ENCODE measurements around the gene SAP25. TPM values are rescaled to one million over a fixed set of nuclear protein-coding genes. Genes with fewer than 3 reads are reported as not detected.

SAP25 gene
- polyA plus RNA-seq, 1 of the 3 experiments (the other 2 are of a cell fraction) = 1.2 TPM

DNA sequence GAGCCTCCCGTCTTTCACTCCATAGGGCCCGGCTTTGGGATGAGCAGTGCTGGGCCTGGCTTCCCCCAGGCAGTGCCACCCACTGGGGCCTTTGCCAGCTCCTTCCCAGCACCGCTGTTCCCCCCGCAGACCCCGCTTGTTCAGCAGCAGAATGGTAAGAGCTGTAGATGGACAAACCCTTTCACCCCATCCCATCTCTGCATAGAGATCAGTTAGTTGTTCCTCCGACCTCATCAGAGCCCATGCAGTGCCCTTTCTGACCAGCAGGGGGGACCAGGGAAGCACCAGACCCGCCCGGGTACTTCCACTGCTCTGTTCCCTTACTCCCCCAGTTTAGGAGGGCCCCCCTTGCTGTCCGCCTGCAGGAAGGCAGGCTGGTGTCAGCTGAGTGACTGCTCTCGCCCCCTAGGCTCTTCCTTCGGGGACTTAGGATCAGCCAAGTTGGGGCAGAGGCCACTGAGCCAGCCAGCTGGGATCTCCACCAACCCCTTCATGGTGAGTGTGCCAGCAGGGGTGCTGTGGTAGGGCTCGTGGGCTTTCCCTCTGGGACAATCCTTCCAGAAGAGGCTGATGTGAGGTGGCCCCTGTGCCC, 9.8 kb downstream of the SAP25 start (continued):
- TF ChIP-seq, protein P1, sequence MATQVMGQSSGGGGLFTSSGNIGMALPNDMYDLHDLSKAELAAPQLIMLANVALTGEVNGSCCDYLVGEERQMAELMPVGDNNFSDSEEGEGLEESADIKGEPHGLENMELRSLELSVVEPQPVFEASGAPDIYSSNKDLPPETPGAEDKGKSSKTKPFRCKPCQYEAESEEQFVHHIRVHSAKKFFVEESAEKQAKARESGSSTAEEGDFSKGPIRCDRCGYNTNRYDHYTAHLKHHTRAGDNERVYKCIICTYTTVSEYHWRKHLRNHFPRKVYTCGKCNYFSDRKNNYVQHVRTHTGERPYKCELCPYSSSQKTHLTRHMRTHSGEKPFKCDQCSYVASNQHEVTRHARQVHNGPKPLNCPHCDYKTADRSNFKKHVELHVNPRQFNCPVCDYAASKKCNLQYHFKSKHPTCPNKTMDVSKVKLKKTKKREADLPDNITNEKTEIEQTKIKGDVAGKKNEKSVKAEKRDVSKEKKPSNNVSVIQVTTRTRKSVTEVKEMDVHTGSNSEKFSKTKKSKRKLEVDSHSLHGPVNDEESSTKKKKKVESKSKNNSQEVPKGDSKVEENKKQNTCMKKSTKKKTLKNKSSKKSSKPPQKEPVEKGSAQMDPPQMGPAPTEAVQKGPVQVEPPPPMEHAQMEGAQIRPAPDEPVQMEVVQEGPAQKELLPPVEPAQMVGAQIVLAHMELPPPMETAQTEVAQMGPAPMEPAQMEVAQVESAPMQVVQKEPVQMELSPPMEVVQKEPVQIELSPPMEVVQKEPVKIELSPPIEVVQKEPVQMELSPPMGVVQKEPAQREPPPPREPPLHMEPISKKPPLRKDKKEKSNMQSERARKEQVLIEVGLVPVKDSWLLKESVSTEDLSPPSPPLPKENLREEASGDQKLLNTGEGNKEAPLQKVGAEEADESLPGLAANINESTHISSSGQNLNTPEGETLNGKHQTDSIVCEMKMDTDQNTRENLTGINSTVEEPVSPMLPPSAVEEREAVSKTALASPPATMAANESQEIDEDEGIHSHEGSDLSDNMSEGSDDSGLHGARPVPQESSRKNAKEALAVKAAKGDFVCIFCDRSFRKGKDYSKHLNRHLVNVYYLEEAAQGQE (IDR thresholded peaks at IDR 0.05; ENCODE audit: low read depth, low read length) = no peak
- TF ChIP-seq POLR2AphosphoS5 (IDR thresholded peaks at IDR 0.05; ENCODE audit: low read depth, low read length) = no peak

DNA sequence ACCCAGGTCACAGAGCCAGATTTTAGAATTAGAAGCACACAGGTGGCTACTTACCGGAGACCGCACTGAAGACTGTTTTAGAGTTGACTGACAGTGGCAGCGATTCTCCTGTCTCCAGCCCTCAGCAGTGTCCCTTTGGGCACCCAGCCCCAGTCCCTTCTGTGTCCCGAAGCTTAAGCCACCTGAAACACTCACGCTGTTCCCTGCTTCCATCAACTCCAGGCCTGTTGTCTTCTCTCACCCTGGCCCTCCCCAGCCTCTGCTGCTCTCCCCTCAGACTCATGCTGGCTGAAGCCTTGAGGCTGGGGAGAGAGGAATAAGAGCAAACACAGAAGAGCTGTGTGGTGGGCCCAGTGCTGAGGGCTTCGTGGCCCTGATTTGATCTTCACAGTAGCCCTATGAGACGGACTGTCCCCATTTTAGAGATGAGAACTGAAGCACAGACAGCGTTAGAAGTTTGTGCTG, 10.6 kb downstream of the SAP25 start:
- Histone ChIP-seq H3K9ac (no peak overlapping the region), H3K4me1 (ENCODE audit: control insufficient read depth in 1 of 2, insufficient read depth in 2 of 2, low read depth in 1 of 2, low read length in 1 of 2) (peaks cover 0 to 20% of the 10 kb centered on the region in 2 experiments; a peak in 1 of 4 replicates), H3K36me3 (replicated peaks in 1 of 2; ENCODE audit: control insufficient read depth in 1 of 2, insufficient read depth in 2 of 2, low read length in 1 of 2) (peaks cover 0 to 3% of the 10 kb centered on the region in 2 experiments), H3K79me2 (ENCODE audit: insufficient read depth) (no peaks in the 10 kb centered on the region), H3F3A (replicated peaks; ENCODE audit: insufficient read depth) (peaks cover 9% of the 10 kb centered on the region), H3K27ac (ENCODE audit: low read depth in 2 of 2, low read length in 1 of 2) (no peak overlapping the region), H3K4me3 (ENCODE audit: low read depth in 2 of 2, low read length in 1 of 2) (no peak overlapping the region), H4K20me1 (ENCODE audit: insufficient read depth) (no peaks in the 10 kb centered on the region), H3K27me3 (ENCODE audit: insufficient read depth) (no peaks in the 10 kb centered on the region), H3K9me3 (no peaks in the 10 kb centered on the region), H3K4me2 (no peak overlapping the region), H2AFZ (ENCODE audit: low read depth) (no peak overlapping the region), H3K9me2 (no peaks in the 10 kb centered on the region)
- WGBS (ENCODE audit: low lambda C conversion rate) = 78% methylated on average over 8 of the region's 8 CpGs
- POLR2A ChIA-PET = interaction anchor here (1.5 kb wide), 1 partner anchor 22 kb away, joined by 3 read pairs; no protein-coding TSS in a partner anchor
- CTCF ChIA-PET = interaction anchor here (0.6 to 16.6 kb wide), 41 partner anchors 9 to 289 kb away, joined by 3 to 398 read pairs (median 6); partner anchors contain the start of genes AGFG2, FBXO24, GIGYF1 and LRCH4
- TF ChIP-seq RCOR1 (IDR thresholded peaks at IDR 0.05; ENCODE audit: low read length) = no peak
- TF ChIP-seq SMC3 (IDR thresholded peaks at IDR 0.05; ENCODE audit: low read depth, low read length) = no peak
- TF ChIP-seq, protein P2, sequence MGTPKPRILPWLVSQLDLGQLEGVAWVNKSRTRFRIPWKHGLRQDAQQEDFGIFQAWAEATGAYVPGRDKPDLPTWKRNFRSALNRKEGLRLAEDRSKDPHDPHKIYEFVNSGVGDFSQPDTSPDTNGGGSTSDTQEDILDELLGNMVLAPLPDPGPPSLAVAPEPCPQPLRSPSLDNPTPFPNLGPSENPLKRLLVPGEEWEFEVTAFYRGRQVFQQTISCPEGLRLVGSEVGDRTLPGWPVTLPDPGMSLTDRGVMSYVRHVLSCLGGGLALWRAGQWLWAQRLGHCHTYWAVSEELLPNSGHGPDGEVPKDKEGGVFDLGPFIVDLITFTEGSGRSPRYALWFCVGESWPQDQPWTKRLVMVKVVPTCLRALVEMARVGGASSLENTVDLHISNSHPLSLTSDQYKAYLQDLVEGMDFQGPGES (IDR thresholded peaks at IDR 0.05; ENCODE audit: low read depth, low read length) = no peak
- TF ChIP-seq MEF2A (IDR thresholded peaks at IDR 0.05; ENCODE audit: borderline replicate concordance, low read depth) = no peak
- TF ChIP-seq TEAD4 (IDR thresholded peaks at IDR 0.05; ENCODE audit: borderline replicate concordance, insufficient read depth) = no peak
- no peak for TF ChIP-seq FOSL2 (IDR thresholded peaks at IDR 0.05; ENCODE audit: borderline replicate concordance, low read depth)
- no peak for TF ChIP-seq YY1 (IDR thresholded peaks at IDR 0.05; ENCODE audit: low read depth)
- no peak for DNase-seq

Measured in SK-N-SH (cell line).